Esophagus muscularis mucosa (tissue), 4 donors: ENCODE measurements around the gene MIGA1. TPM values are rescaled to one million over a fixed set of nuclear protein-coding genes. Genes with fewer than 3 reads are reported as not detected.
"Not testable (repeated sequence)": the region's sequence is repeated elsewhere in the genome, so short reads cannot be mapped to it uniquely, and the experiment has no call there.

Experiments used
- DNase-seq: peaks from one replicate; pipeline ENCODE4 v3.0.0-alpha.2; 2017; ENCODE audit errors: extremely low spot score
- H3K27ac ChIP-seq, 4 donors: fragments of 200-600 bp; sonication (generic); replicated peaks in 1 of 4; 1 replicate in 3 of 4; 2 replicates in 1 of 4; pipeline ENCODE4 v1.5.1; 2016 to 2019; ENCODE audit warnings: mild to moderate bottlenecking in 1 of 4
- H3K27me3 ChIP-seq, 4 donors: fragments of 200-600 bp; sonication (generic); one replicate each; pipeline versions ENCODE4 v1.5.1 to v1.6.0; 2016 to 2019
- H3K36me3 ChIP-seq, 4 donors: fragments of 200-600 bp; sonication (generic); one replicate each; pipeline ENCODE4 v1.5.1; 2016 to 2019
- H3K4me1 ChIP-seq, 4 donors: fragments of 200-600 bp; sonication (generic); one replicate each; pipeline ENCODE4 v1.5.1; 2016 to 2019
- H3K4me3 ChIP-seq, 4 donors: fragments of 200-600 bp; sonication (generic); 1 replicate in 2 of 4; 2 replicates in 2 of 4; pipeline ENCODE4 v1.5.1; 2016 to 2019; ENCODE audit warnings: mild to moderate bottlenecking in 4 of 4, moderate library complexity in 1 of 4
- H3K9me3 ChIP-seq, 4 donors: fragments of 200-600 bp; sonication (generic); 1 replicate in 3 of 4; 2 replicates in 1 of 4; pipeline ENCODE4 v1.5.1; 2016 to 2019
- CTCF ChIP-seq, 3 experiments: fragments of 200-600 bp in 2 of 3; fragments of 450-650 bp in 1 of 3; sonication (generic) in 2 of 3; IDR thresholded peaks; one replicate each; pipeline ENCODE4 v1.5.1; 2017 to 2019; ENCODE audit warnings: antibody characterized with exemption in 3 of 3, mild to moderate bottlenecking in 2 of 3, moderate library complexity in 1 of 3
- EP300 ChIP-seq: sonication (generic); formaldehyde crosslinking; IDR thresholded peaks from one replicate; pipeline ENCODE4 v1.6.1; 2017; ENCODE audit warnings: antibody characterized with exemption
- POLR2A ChIP-seq: fragments of 450-650 bp; IDR thresholded peaks from one replicate; pipeline ENCODE4 v1.6.1; 2017; ENCODE audit warnings: antibody characterized with exemption, moderate library complexity, mild to moderate bottlenecking, low read depth
- POLR2AphosphoS5 ChIP-seq, 2 donors: sonication (generic); formaldehyde crosslinking; IDR thresholded peaks; one replicate each; pipeline ENCODE4 v1.6.1; 2017; ENCODE audit warnings: antibody characterized with exemption in 2 of 2
- WGBS: methylation state at CpG from one replicate; pipeline ENCODE4 v1.1.5; 2018; 5-methylcytosine and 5-hydroxymethylcytosine counted together
- intact Hi-C: fragments of 100-400 bp; cut with DNase I; formaldehyde crosslinking; loops from one replicate; pipeline ENCODE4 v1.15.1; 2023
- total RNA-seq, 4 donors: library from RNA; depleted of rRNA; stranded (reverse); fragments of >200 nt; gene quantifications; one replicate each; pipeline versions ENCODE4 v1.1.0 to v1.2.1, GENCODE V29; 2016

The MIGA1 gene
- total RNA-seq, 4 donors from 2014 or later = 13.8 to 18.7 (median 16.1) TPM

GRCh38 chr1:77776007-77776700 is 3.3 kb upstream of the MIGA1 start:
- WGBS = 74% methylated on average over 7 of the region's 7 CpGs
- H3K9me3 ChIP-seq = no peaks in the 10 kb centered on the region
- H3K27ac ChIP-seq = no peak overlapping the region
- peaks cover 5 to 18% (median 16%) of the 10 kb centered on the region in 4 donors for H3K4me1 ChIP-seq
- no peaks in the 10 kb centered on the region for H3K36me3 ChIP-seq
- no peak overlapping the region for H3K4me3 ChIP-seq
- TF ChIP-seq EP300 (no peak), POLR2AphosphoS5 (IDR thresholded peaks at IDR 0.05) (no peak), CTCF (IDR thresholded peaks at IDR 0.05) (no peak), POLR2A (no peak)
- H3K27me3 ChIP-seq = no peaks in the 10 kb centered on the region
- DNase-seq = no peak
- intact Hi-C loops = loop anchor here (2.0 kb wide), 1 partner anchor 15 kb away; no protein-coding TSS in a partner anchor

GRCh38 chr1:77781683-77782082 is 2.2 kb downstream of the MIGA1 start:
- no peak for TF ChIP-seq POLR2A
- intact Hi-C loops = no loop called here
- 76% methylated on average over 1 of the region's 1 CpG for WGBS
- no peak for DNase-seq
- H3K27me3 ChIP-seq = no peaks in the 10 kb centered on the region
- no peak overlapping the region for H3K4me3 ChIP-seq
- H3K9me3 ChIP-seq = peaks cover 0 to 3% (median 0%) of the 10 kb centered on the region in 4 donors
- no peak overlapping the region for H3K27ac ChIP-seq
- peaks cover 17 to 33% (median 29%) of the 10 kb centered on the region in 4 donors for H3K36me3 ChIP-seq
- H3K4me1 ChIP-seq = peaks cover 8 to 34% (median 27%) of the 10 kb centered on the region in 4 donors

GRCh38 chr1:77783141-77783540 is 3.7 kb downstream of the MIGA1 start:
- peaks cover 0 to 3% (median 0%) of the 10 kb centered on the region in 4 donors for H3K9me3 ChIP-seq
- TF ChIP-seq CTCF (IDR thresholded peaks at IDR 0.05) (no peak), EP300 (no peak), POLR2AphosphoS5 (IDR thresholded peaks at IDR 0.05) (no peak), POLR2A (no peak)
- peaks cover 23 to 47% (median 38%) of the 10 kb centered on the region in 4 donors for H3K36me3 ChIP-seq
- H3K4me3 ChIP-seq = no peak overlapping the region
- 85% methylated on average over 2 of the region's 2 CpGs for WGBS
- DNase-seq = no peak
- H3K4me1 ChIP-seq = peaks cover 8 to 34% (median 27%) of the 10 kb centered on the region in 4 donors
- no peak overlapping the region for H3K27ac ChIP-seq
- intact Hi-C loops = no loop called here
- no peaks in the 10 kb centered on the region for H3K27me3 ChIP-seq

- H3K27me3 ChIP-seq, intact Hi-C loops, DNase-seq, H3K4me3 ChIP-seq, H3K9me3 ChIP-seq, H3K27ac ChIP-seq: not testable (repeated sequence)
- Histone ChIP-seq H3K4me1 (peaks cover 3 to 17% (median 9%) of the 10 kb centered on the region in 4 donors), H3K36me3 (peaks cover 25 to 76% (median 51%) of the 10 kb centered on the region in 4 donors)
- WGBS = 100% methylated on average over 2 of the region's 2 CpGs
Observed at GRCh38 chr1:77786093-77786741, 6.8 kb downstream of the MIGA1 start.

GRCh38 chr1:77794550-77794949 is 15.1 kb downstream of the MIGA1 start:
- no peak for DNase-seq
- 96% methylated on average over 3 of the region's 3 CpGs for WGBS
- no peak overlapping the region for H3K4me3 ChIP-seq
- H3K9me3 ChIP-seq = no peaks in the 10 kb centered on the region
- intact Hi-C loops = no loop called here
- no peak for TF ChIP-seq CTCF (IDR thresholded peaks at IDR 0.05)
- TF ChIP-seq POLR2AphosphoS5 (IDR thresholded peaks at IDR 0.05) = no peak
- no peak for TF ChIP-seq POLR2A
- TF ChIP-seq EP300 = no peak
- peaks cover 0 to 5% (median 2%) of the 10 kb centered on the region in 4 donors for H3K4me1 ChIP-seq
- peaks cover 0 to 26% (median 9%) of the 10 kb centered on the region in 4 donors for H3K36me3 ChIP-seq
- no peak overlapping the region for H3K27ac ChIP-seq
- H3K27me3 ChIP-seq = no peaks in the 10 kb centered on the region
